WTC11 (cell line): ENCODE data around the gene NAPSA. TPM values are rescaled to one million over a fixed set of nuclear protein-coding genes. Genes with fewer than 3 reads are reported as not detected.

Experiments used
- ATAC-seq: fragments of 200-7000 bp; cut with Tn5 transposase; 2 replicates; pipeline ENCODE4 v1.10.0; 2021; ENCODE audit warnings: mild to moderate bottlenecking, moderate library complexity
- CTCF ChIA-PET: fragments of 300-600 bp; sonication (Branson Sonifier 250); formaldehyde crosslinking; loops from one replicate; lab custom pipeline; 2021; ENCODE audit warnings: antibody characterized with exemption; lab: Charles Lee
- POLR2A ChIA-PET: fragments of 350-600 bp; sonication (Branson Sonifier 250); formaldehyde crosslinking; loops from one replicate; lab custom pipeline; 2021; ENCODE audit warnings: antibody characterized with exemption; lab: Charles Lee
- DNase-seq: peaks from one replicate; pipeline ENCODE4 v3.0.0; 2021; ENCODE audit warnings: low spot score
- H3K27ac Mint-ChIP-seq: 2 replicates; pipeline ENCODE4 v1.8.0; 2021; ENCODE audit warnings: mixed read lengths
- H3K27me3 Mint-ChIP-seq: 2 replicates; pipeline ENCODE4 v1.8.0; 2021; ENCODE audit warnings: low read depth, mild to moderate bottlenecking, moderate library complexity, mixed read lengths
- H3K36me3 Mint-ChIP-seq: 2 replicates; pipeline ENCODE4 v1.8.0; 2021; ENCODE audit warnings: mixed read lengths
- H3K4me1 Mint-ChIP-seq: 2 replicates; pipeline ENCODE4 v1.8.0; 2022; ENCODE audit warnings: mixed read lengths
- H3K4me3 Mint-ChIP-seq: 2 replicates; pipeline ENCODE4 v1.8.0; 2021; ENCODE audit warnings: mild to moderate bottlenecking, moderate library complexity, mixed read lengths
- H3K9me3 Mint-ChIP-seq: 2 replicates; pipeline ENCODE4 v1.8.0; 2021; ENCODE audit warnings: mixed read lengths
- ESRRA ChIP-seq: sonication (generic); formaldehyde crosslinking; IDR thresholded peaks from 2 replicates; pipeline ENCODE4 v1.8.1; 2022; ENCODE audit warnings: mild to moderate bottlenecking, missing genetic modification reagents, borderline replicate concordance
- ETV6 ChIP-seq: sonication (generic); formaldehyde crosslinking; IDR thresholded peaks from 2 replicates; pipeline ENCODE4 v1.8.1; 2022; ENCODE audit warnings: mild to moderate bottlenecking, missing genetic modification reagents
- GRHL2 ChIP-seq: fragments of 250-450 bp; sonication (Bioruptor Pico); IDR thresholded peaks from 2 replicates; pipeline ENCODE4 v1.8.0; 2022; ENCODE audit warnings: mild to moderate bottlenecking, moderate library complexity; ENCODE audit not compliant: insufficient replicate concordance, severe bottlenecking
- HMGA2 ChIP-seq: fragments of 250-450 bp; sonication (Bioruptor Pico); IDR thresholded peaks from 2 replicates; pipeline ENCODE4 v1.4.0; 2021; ENCODE audit warnings: mild to moderate bottlenecking, moderate library complexity
- JUN ChIP-seq: sonication (generic); formaldehyde crosslinking; IDR thresholded peaks from 2 replicates; pipeline ENCODE4 v1.8.0; 2023; ENCODE audit warnings: mild to moderate bottlenecking, missing genetic modification reagents
- NR2C2 ChIP-seq: sonication (generic); formaldehyde crosslinking; IDR thresholded peaks from 2 replicates; pipeline ENCODE4 v1.8.0; 2022; ENCODE audit warnings: mild to moderate bottlenecking, missing genetic modification reagents
- OVOL2 ChIP-seq: fragments of 250-450 bp; sonication (Bioruptor Pico); IDR thresholded peaks from 2 replicates; pipeline ENCODE4 v1.9.0; 2021; ENCODE audit warnings: mild to moderate bottlenecking, borderline replicate concordance
- PRRX2 ChIP-seq: fragments of 250-450 bp; sonication (Bioruptor Pico); IDR thresholded peaks from 2 replicates; pipeline ENCODE4 v1.8.0; 2021; ENCODE audit warnings: mild to moderate bottlenecking
- SMAD3 ChIP-seq: sonication (generic); formaldehyde crosslinking; IDR thresholded peaks from 2 replicates; pipeline ENCODE4 v1.8.0; 2022; ENCODE audit warnings: missing genetic modification reagents, mild to moderate bottlenecking, borderline replicate concordance
- SOX15 ChIP-seq: fragments of 250-450 bp; sonication (Bioruptor Pico); IDR thresholded peaks from 2 replicates; pipeline ENCODE4 v1.9.0; 2021; ENCODE audit warnings: mild to moderate bottlenecking
- TCF7 ChIP-seq: sonication (generic); formaldehyde crosslinking; IDR thresholded peaks from 2 replicates; pipeline ENCODE4 v1.8.0; 2022; ENCODE audit warnings: mild to moderate bottlenecking, low read depth, missing genetic modification reagents, moderate library complexity
- ZBTB21 ChIP-seq: sonication (generic); formaldehyde crosslinking; IDR thresholded peaks from 2 replicates; pipeline ENCODE4 v1.8.1; 2023; ENCODE audit warnings: mild to moderate bottlenecking, missing genetic modification reagents, borderline replicate concordance
- ZNF317 ChIP-seq: sonication (generic); formaldehyde crosslinking; IDR thresholded peaks from 2 replicates; pipeline ENCODE4 v1.8.1; 2023; ENCODE audit warnings: low read depth, mild to moderate bottlenecking, moderate library complexity, missing genetic modification reagents, borderline replicate concordance
- ZNF416 ChIP-seq: fragments of 250-450 bp; sonication (Bioruptor Pico); IDR thresholded peaks from 2 replicates; pipeline ENCODE4 v1.9.0; 2021; ENCODE audit warnings: mild to moderate bottlenecking, inconsistent platforms
- ZNF423 ChIP-seq: fragments of 250-450 bp; sonication (Bioruptor Pico); IDR thresholded peaks from 2 replicates; pipeline ENCODE4 v2.1.2; 2022; ENCODE audit warnings: mild to moderate bottlenecking, moderate library complexity
- total RNA-seq: library from RNA; stranded (reverse); gene quantifications from 3 replicates; pipeline ENCODE4 v1.2.3, GENCODE V29; 2021
- TF ChIP-seq, protein P1 (sequence below): fragments of 250-450 bp; sonication (Bioruptor Pico); conservative IDR thresholded peaks from 2 replicates; pipeline ENCODE4 v1.9.0; 2021; ENCODE audit warnings: mild to moderate bottlenecking
- TF ChIP-seq, protein P2 (sequence below): sonication (generic); formaldehyde crosslinking; IDR thresholded peaks from 2 replicates; pipeline ENCODE4 v1.8.1; 2023; ENCODE audit warnings: mild to moderate bottlenecking, missing genetic modification reagents
- TF ChIP-seq, protein P3 (sequence below): sonication (generic); formaldehyde crosslinking; IDR thresholded peaks from 2 replicates; pipeline ENCODE4 v1.8.1; 2023; ENCODE audit warnings: mild to moderate bottlenecking, missing genetic modification reagents, moderate library complexity
- TF ChIP-seq, protein P4 (sequence below): fragments of 250-450 bp; sonication (Bioruptor Pico); IDR thresholded peaks from 2 replicates; pipeline ENCODE4 v1.8.0; 2021; ENCODE audit warnings: mild to moderate bottlenecking
- TF ChIP-seq, protein P5 (sequence below): sonication (generic); formaldehyde crosslinking; IDR thresholded peaks from 2 replicates; pipeline ENCODE4 v1.8.0; 2022; ENCODE audit warnings: mild to moderate bottlenecking, missing genetic modification reagents
- TF ChIP-seq, protein P6 (sequence below): sonication (generic); formaldehyde crosslinking; IDR thresholded peaks from 2 replicates; pipeline ENCODE4 v1.8.0; 2022; ENCODE audit warnings: mild to moderate bottlenecking, missing genetic modification reagents

NAPSA gene
- total RNA-seq, 1 experiment from 2014 or later, result 2.7 TPM

DNA sequence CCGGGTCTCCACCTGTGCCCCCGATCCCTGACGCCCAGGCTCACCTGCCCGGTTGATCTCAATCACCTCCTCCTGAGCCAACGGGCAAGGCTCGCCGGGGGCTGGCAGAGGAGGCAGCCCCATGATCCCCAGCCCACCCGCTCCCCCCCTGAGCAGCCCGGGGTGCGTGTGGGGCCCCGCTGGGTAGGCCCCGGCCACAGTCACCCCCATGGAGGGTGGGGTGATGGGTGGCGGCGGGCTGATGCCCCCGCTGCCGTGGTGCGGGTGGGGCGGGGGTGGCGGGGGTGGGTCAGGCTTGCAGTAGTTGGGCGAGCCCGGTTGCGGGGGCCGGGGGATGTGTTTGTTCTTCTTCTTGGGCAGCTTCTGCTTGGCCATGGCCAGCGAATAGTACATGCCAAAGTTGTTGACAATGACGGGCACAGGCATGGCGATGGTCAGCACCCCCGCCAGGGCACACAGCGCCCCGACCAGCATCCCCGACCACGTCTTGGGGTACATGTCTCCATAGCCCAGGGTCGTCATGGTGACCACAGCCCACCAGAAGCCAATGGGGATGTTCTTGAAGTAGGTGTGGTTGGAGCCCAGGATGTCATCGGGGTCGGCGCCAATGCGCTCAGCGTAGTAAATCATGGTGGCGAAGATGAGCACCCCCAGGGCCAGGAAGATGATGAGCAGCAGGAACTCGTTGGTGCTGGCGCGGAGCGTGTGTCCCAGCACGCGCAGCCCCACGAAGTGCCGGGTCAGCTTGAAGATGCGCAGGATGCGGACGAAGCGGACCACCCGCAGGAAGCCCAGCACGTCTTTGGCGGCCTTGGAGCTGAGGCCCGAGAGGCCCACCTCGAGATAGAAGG, 42.3 kb downstream of the NAPSA start:
- Mint-ChIP-seq H3K4me1 (peaks cover 38% of the 10 kb centered on the region), H3K4me3 (no peak overlapping the region), H3K9me3 (no peaks in the 10 kb centered on the region), H3K27me3 (peaks cover 36% of the 10 kb centered on the region), H3K36me3 (peaks cover 8% of the 10 kb centered on the region), H3K27ac (no peak overlapping the region)
- DNase-seq (no peak), ATAC-seq (no peak)
- ChIA-PET CTCF (interaction anchor here (0.6 to 1.2 kb wide), 2 partner anchors 9 to 86 kb away, joined by 3 to 4 read pairs; no protein-coding TSS in a partner anchor), POLR2A (no interaction called here)
- no peak for TF ChIP-seq ZNF416 (CRISPR knock-in tag)
- TF ChIP-seq, protein P1, sequence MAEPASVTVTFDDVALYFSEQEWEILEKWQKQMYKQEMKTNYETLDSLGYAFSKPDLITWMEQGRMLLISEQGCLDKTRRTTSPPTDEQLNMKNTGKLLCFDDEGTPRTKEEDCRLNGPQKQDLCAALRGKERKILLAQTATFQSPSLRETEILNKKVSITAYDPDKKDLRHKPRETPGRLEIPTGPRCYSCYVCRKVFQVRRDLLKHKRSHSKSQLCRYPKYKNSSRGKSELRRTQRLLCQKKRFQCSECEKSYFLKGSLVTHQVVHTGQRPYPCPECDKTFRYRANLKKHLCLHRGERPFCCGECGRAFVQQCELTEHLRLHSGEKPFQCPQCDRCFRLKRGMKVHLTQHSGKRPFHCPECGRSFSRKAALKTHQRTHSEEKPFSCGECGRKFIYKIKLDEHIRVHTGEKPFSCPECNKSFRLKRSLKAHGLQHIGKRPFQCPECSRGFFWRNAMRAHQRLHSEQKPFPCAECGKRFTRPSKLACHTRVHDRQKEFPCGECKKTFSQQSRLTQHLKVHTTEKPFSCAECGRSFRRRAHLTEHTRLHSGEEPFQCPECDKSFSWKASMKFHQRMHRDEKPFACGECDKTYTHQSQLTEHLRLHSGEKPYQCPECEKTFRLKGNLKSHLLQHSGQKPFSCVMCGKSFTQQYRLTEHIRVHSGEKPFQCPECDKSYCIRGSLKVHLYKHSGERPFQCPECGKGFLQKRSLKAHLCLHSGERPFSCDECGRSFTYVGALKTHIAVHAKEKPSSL (CRISPR knock-in tag), result no peak
- TF ChIP-seq, protein P2, sequence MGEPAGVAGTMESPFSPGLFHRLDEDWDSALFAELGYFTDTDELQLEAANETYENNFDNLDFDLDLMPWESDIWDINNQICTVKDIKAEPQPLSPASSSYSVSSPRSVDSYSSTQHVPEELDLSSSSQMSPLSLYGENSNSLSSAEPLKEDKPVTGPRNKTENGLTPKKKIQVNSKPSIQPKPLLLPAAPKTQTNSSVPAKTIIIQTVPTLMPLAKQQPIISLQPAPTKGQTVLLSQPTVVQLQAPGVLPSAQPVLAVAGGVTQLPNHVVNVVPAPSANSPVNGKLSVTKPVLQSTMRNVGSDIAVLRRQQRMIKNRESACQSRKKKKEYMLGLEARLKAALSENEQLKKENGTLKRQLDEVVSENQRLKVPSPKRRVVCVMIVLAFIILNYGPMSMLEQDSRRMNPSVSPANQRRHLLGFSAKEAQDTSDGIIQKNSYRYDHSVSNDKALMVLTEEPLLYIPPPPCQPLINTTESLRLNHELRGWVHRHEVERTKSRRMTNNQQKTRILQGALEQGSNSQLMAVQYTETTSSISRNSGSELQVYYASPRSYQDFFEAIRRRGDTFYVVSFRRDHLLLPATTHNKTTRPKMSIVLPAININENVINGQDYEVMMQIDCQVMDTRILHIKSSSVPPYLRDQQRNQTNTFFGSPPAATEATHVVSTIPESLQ (CRISPR knock-in tag), result no peak
- TF ChIP-seq GRHL2 (CRISPR knock-in tag), result no peak
- no peak for TF ChIP-seq ETV6
- TF ChIP-seq TCF7 (CRISPR knock-in tag), result no peak
- TF ChIP-seq JUN (CRISPR knock-in tag), result no peak
- no peak for TF ChIP-seq ESRRA
- no peak for TF ChIP-seq NR2C2 (CRISPR knock-in tag)
- TF ChIP-seq, protein P3, sequence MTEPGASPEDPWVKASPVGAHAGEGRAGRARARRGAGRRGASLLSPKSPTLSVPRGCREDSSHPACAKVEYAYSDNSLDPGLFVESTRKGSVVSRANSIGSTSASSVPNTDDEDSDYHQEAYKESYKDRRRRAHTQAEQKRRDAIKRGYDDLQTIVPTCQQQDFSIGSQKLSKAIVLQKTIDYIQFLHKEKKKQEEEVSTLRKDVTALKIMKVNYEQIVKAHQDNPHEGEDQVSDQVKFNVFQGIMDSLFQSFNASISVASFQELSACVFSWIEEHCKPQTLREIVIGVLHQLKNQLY, result no peak
- no peak for TF ChIP-seq SMAD3 (CRISPR knock-in tag)

DNA sequence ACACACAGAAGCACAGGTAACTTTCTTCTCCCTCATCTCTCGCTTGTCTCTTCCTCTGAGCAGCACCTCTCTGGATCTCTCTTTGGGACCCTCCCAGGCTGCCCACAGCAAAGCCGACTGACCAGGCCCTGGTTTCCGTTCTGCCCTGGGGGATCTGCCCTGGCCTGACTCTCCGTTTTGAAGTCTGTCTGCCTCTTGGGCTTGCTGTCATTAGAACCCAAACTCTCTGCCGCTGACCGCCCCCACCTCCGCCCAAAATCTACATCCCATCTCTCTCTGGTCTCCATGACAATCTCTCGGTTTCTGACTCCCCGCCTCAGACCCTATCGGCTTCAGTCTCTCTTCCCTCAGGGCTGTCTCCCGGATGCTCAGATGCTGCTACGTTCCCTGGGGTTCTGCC, 43.2 kb downstream of the NAPSA start:
- Mint-ChIP-seq H3K4me3 (no peak overlapping the region), H3K36me3 (peaks cover 8% of the 10 kb centered on the region)
- CTCF ChIA-PET, result interaction anchor here (1.2 kb wide), 1 partner anchor 85 kb away, joined by 3 read pairs; no protein-coding TSS in a partner anchor
- TF ChIP-seq ZNF317, result no peak
- no peak for TF ChIP-seq HMGA2 (CRISPR knock-in tag)
- no peak for TF ChIP-seq ZNF416 (CRISPR knock-in tag)
- TF ChIP-seq OVOL2 (CRISPR knock-in tag), result no peak
- TF ChIP-seq, protein P4, sequence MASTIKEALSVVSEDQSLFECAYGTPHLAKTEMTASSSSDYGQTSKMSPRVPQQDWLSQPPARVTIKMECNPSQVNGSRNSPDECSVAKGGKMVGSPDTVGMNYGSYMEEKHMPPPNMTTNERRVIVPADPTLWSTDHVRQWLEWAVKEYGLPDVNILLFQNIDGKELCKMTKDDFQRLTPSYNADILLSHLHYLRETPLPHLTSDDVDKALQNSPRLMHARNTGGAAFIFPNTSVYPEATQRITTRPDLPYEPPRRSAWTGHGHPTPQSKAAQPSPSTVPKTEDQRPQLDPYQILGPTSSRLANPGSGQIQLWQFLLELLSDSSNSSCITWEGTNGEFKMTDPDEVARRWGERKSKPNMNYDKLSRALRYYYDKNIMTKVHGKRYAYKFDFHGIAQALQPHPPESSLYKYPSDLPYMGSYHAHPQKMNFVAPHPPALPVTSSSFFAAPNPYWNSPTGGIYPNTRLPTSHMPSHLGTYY (CRISPR knock-in tag), result no peak
- no peak for TF ChIP-seq NR2C2 (CRISPR knock-in tag)
- no peak for TF ChIP-seq ZBTB21
- TF ChIP-seq PRRX2, result no peak
- no peak for TF ChIP-seq ETV6
- TF ChIP-seq, protein P5, sequence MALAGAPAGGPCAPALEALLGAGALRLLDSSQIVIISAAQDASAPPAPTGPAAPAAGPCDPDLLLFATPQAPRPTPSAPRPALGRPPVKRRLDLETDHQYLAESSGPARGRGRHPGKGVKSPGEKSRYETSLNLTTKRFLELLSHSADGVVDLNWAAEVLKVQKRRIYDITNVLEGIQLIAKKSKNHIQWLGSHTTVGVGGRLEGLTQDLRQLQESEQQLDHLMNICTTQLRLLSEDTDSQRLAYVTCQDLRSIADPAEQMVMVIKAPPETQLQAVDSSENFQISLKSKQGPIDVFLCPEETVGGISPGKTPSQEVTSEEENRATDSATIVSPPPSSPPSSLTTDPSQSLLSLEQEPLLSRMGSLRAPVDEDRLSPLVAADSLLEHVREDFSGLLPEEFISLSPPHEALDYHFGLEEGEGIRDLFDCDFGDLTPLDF, result no peak
- TF ChIP-seq, protein P6, sequence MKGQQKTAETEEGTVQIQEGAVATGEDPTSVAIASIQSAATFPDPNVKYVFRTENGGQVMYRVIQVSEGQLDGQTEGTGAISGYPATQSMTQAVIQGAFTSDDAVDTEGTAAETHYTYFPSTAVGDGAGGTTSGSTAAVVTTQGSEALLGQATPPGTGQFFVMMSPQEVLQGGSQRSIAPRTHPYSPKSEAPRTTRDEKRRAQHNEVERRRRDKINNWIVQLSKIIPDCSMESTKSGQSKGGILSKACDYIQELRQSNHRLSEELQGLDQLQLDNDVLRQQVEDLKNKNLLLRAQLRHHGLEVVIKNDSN (CRISPR knock-in tag), result no peak
- no peak for TF ChIP-seq GRHL2 (CRISPR knock-in tag)
- TF ChIP-seq ZNF423 (CRISPR knock-in tag), result no peak
- TF ChIP-seq SOX15 (CRISPR knock-in tag), result no peak
- no peak for TF ChIP-seq ESRRA
- TF ChIP-seq, protein P1 (CRISPR knock-in tag), result no peak
- TF ChIP-seq, all 79 proteins: peak for 0
- Mint-ChIP-seq H3K27me3 (peaks cover 29% of the 10 kb centered on the region), H3K9me3 (no peaks in the 10 kb centered on the region), H3K4me1 (peaks cover 35% of the 10 kb centered on the region), H3K27ac (no peak overlapping the region)
- DNase-seq, result no peak
- ATAC-seq, result no peak
- POLR2A ChIA-PET, result no interaction called here
